HL-60 (cell line): ENCODE results near the gene POLN.

Source experiments
- GABPA ChIP-seq: IDR thresholded peaks from 2 replicates; pipeline ENCODE4 v1.6.1; 2012; ENCODE audit warnings: low read depth
- POLR2AphosphoS5 ChIP-seq: IDR thresholded peaks from 2 replicates; pipeline ENCODE4 v1.6.1; 2012; ENCODE audit warnings: low read depth
- TF ChIP-seq, protein P1 (sequence below): IDR thresholded peaks from one replicate; pipeline ENCODE4 v1.5.1; 2011; ENCODE audit warnings: low read length, control low read depth, inconsistent platforms; ENCODE audit not compliant: insufficient read depth
- TF ChIP-seq, protein P2 (sequence below): IDR thresholded peaks from 2 replicates; pipeline ENCODE4 v1.6.1; 2012; ENCODE audit warnings: low read depth; ENCODE audit not compliant: insufficient replicate concordance

DNA sequence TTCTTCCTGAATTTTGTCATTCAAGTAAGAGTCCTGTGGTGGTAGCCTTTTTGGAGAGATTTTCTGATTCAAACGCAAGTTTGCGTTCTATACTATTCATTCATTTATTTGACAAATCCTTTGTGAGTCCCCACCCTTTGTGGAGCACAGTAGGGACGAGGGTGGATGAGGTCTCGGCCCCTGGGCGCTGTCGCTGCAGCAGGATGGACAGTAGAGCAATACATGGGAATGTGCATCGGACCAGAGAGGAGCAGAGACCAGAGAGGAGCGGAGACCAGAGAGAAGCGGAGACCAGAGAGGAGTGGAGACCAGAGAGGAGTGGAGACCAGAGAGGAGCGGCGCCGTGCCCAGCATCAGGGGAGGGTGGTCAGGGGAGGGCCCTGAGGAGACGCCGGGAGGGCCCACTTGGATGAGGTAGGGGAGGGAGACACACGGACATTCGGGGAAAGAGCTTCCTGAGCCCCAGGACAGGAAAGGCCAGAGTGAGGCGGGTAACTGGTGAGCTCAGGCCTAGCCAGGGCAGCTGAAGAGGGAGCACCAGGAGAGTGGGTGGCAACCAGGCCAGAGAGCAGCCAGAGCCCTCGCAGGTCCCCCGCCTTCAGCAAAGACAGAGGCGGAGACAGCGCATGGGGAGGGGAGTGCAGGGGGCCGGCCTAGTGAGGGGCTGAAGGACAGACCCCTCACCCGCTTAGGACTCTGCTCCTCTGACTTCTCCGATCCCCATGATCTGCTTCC, 115.4 kb downstream of the POLN start:
- TF ChIP-seq, protein P1, sequence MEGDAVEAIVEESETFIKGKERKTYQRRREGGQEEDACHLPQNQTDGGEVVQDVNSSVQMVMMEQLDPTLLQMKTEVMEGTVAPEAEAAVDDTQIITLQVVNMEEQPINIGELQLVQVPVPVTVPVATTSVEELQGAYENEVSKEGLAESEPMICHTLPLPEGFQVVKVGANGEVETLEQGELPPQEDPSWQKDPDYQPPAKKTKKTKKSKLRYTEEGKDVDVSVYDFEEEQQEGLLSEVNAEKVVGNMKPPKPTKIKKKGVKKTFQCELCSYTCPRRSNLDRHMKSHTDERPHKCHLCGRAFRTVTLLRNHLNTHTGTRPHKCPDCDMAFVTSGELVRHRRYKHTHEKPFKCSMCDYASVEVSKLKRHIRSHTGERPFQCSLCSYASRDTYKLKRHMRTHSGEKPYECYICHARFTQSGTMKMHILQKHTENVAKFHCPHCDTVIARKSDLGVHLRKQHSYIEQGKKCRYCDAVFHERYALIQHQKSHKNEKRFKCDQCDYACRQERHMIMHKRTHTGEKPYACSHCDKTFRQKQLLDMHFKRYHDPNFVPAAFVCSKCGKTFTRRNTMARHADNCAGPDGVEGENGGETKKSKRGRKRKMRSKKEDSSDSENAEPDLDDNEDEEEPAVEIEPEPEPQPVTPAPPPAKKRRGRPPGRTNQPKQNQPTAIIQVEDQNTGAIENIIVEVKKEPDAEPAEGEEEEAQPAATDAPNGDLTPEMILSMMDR: no peak
- TF ChIP-seq POLR2AphosphoS5 (no peak), GABPA (no peak)
- TF ChIP-seq, protein P2, sequence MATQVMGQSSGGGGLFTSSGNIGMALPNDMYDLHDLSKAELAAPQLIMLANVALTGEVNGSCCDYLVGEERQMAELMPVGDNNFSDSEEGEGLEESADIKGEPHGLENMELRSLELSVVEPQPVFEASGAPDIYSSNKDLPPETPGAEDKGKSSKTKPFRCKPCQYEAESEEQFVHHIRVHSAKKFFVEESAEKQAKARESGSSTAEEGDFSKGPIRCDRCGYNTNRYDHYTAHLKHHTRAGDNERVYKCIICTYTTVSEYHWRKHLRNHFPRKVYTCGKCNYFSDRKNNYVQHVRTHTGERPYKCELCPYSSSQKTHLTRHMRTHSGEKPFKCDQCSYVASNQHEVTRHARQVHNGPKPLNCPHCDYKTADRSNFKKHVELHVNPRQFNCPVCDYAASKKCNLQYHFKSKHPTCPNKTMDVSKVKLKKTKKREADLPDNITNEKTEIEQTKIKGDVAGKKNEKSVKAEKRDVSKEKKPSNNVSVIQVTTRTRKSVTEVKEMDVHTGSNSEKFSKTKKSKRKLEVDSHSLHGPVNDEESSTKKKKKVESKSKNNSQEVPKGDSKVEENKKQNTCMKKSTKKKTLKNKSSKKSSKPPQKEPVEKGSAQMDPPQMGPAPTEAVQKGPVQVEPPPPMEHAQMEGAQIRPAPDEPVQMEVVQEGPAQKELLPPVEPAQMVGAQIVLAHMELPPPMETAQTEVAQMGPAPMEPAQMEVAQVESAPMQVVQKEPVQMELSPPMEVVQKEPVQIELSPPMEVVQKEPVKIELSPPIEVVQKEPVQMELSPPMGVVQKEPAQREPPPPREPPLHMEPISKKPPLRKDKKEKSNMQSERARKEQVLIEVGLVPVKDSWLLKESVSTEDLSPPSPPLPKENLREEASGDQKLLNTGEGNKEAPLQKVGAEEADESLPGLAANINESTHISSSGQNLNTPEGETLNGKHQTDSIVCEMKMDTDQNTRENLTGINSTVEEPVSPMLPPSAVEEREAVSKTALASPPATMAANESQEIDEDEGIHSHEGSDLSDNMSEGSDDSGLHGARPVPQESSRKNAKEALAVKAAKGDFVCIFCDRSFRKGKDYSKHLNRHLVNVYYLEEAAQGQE: no peak
